Adrenal gland (tissue), 5 donors: ENCODE results near the gene ZNF678.

ENCODE experiments used
- CTCF ChIP-seq, 6 experiments: fragments of 450-650 bp in 4 of 6; fragments of 200-600 bp in 2 of 6; sonication (generic) in 1 of 6; IDR thresholded peaks; 1 replicate in 5 of 6; 2 replicates in 1 of 6; pipeline versions ENCODE4 v1.5.1 to v1.8.0; 2016 to 2021; ENCODE audit warnings: antibody characterized with exemption in 6 of 6, mild to moderate bottlenecking in 2 of 6, moderate library complexity in 1 of 6
- POLR2A ChIP-seq, 2 donors: fragments of 450-650 bp; IDR thresholded peaks; one replicate each; pipeline ENCODE4 v1.6.1; 2017; ENCODE audit warnings: antibody characterized with exemption in 2 of 2, mild to moderate bottlenecking in 2 of 2, moderate library complexity in 1 of 2
- donor health status: DM: no; HTN: no; CAD: no.

DNA sequence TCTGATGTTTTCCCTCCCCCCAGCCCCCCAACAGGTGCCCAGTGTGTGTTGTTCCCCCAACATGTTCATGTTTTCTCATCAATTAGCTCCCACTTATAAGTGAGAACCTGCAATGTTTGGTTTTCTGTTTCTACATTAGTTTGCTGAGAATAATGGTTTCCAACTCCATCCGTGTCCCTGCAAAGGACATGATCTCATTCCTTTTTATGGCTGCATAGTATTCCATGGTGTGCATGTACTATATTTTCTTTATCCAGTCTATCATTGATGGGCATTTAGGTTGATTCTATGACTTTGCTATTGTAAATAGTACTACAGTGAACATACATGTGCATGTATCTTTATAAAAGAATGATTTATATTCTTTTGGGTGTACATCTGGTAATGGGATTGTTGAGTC, 24.6 kb downstream of the ZNF678 start:
- no peak for TF ChIP-seq CTCF (IDR thresholded peaks at IDR 0.05)
- no peak for TF ChIP-seq POLR2A (IDR thresholded peaks at IDR 0.05)
